ENCODE measurements around the gene MYO5C.

GRCh38 chr15:52193321-52193720 lies 102.3 kb downstream of the MYO5C start:
- TF ChIP-seq, protein P1, sequence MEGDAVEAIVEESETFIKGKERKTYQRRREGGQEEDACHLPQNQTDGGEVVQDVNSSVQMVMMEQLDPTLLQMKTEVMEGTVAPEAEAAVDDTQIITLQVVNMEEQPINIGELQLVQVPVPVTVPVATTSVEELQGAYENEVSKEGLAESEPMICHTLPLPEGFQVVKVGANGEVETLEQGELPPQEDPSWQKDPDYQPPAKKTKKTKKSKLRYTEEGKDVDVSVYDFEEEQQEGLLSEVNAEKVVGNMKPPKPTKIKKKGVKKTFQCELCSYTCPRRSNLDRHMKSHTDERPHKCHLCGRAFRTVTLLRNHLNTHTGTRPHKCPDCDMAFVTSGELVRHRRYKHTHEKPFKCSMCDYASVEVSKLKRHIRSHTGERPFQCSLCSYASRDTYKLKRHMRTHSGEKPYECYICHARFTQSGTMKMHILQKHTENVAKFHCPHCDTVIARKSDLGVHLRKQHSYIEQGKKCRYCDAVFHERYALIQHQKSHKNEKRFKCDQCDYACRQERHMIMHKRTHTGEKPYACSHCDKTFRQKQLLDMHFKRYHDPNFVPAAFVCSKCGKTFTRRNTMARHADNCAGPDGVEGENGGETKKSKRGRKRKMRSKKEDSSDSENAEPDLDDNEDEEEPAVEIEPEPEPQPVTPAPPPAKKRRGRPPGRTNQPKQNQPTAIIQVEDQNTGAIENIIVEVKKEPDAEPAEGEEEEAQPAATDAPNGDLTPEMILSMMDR (IDR thresholded peaks at IDR 0.05), result no peak
- no peak for TF ChIP-seq POLR2A (IDR thresholded peaks at IDR 0.05; ENCODE audit: low read depth)
- TF ChIP-seq POLR2AphosphoS5 (IDR thresholded peaks at IDR 0.05), result no peak
